Kidney (tissue), 14 donors: ENCODE results near the gene EIF5B. TPM values are rescaled to one million over a fixed set of nuclear protein-coding genes. Genes with fewer than 3 reads are reported as not detected.
"Not testable (repeated sequence)": the region's sequence is repeated elsewhere in the genome, so short reads cannot be mapped to it uniquely, and the experiment has no call there.

ENCODE experiments used
- DNase-seq, 5 donors: peaks; one replicate each; pipeline ENCODE4 v3.0.0-alpha.2; 2013 to 2020
- FAIRE-seq: peaks from 2 replicates; lab custom pipeline; 2012; peaks lifted over from hg19 to GRCh38; lab: Jason Lieb, UNC
- H3K27ac ChIP-seq, 2 donors: one replicate each; pipeline ENCODE4 v1.7.0; 2013; ENCODE audit warnings: low read depth in 2 of 2, low read length in 2 of 2, inconsistent platforms in 1 of 2
- H3K27me3 ChIP-seq: one replicate; pipeline ENCODE4 v1.7.1; 2013; ENCODE audit warnings: low read length, inconsistent platforms; ENCODE audit not compliant: control insufficient read depth, insufficient read depth
- H3K36me3 ChIP-seq, 3 donors: one replicate each; pipeline versions ENCODE4 v1.7.0 to v1.7.1; 2013; ENCODE audit warnings: low read length in 3 of 3, control low read depth in 1 of 3, inconsistent platforms in 1 of 3; ENCODE audit not compliant: insufficient read depth in 3 of 3, control insufficient read depth in 2 of 3
- H3K4me1 ChIP-seq, 3 donors: one replicate each; pipeline versions ENCODE4 v1.7.0 to v1.7.1; 2013; ENCODE audit warnings: low read length in 3 of 3, inconsistent platforms in 1 of 3, low read depth in 1 of 3; ENCODE audit not compliant: control insufficient read depth in 2 of 3, insufficient read depth in 2 of 3
- H3K4me3 ChIP-seq, 3 donors: one replicate each; pipeline versions ENCODE4 v1.7.0 to v1.8.1; 2013; ENCODE audit warnings: low read length in 3 of 3, control low read depth in 1 of 3, inconsistent platforms in 1 of 3
- H3K9ac ChIP-seq, 3 donors: one replicate each; pipeline versions ENCODE4 v1.7.0 to v1.7.1; 2013; ENCODE audit warnings: low read length in 3 of 3, control low read depth in 1 of 3, inconsistent platforms in 1 of 3
- H3K9me3 ChIP-seq, 3 donors: one replicate each; pipeline versions ENCODE4 v1.7.0 to v1.7.1; 2013; ENCODE audit warnings: low read length in 3 of 3, control low read depth in 1 of 3, inconsistent platforms in 1 of 3; ENCODE audit not compliant: control insufficient read depth in 2 of 3, insufficient read depth in 1 of 3
- CTCF ChIP-seq: IDR thresholded peaks from 3 replicates; pipeline ENCODE4 v1.5.1; 2012; ENCODE audit warnings: mild to moderate bottlenecking, moderate library complexity, borderline replicate concordance; ENCODE audit not compliant: insufficient read depth; ENCODE audit errors: extremely low read depth
- intact Hi-C: fragments of 100-400 bp; cut with DNase I; formaldehyde crosslinking; loops from one replicate; pipeline ENCODE4 v1.11.1; 2022
- polyA plus RNA-seq: library from polyadenylated mRNA; stranded (reverse); fragments of 350-450 nt; fragmentation: Illumina TruSeq; extraction: RNeasy Lipid Tissue Mini Kit (QIAGEN cat#74804); gene quantifications from one replicate; pipeline ENCODE4 v1.2.3, GENCODE V29; 2014; ENCODE audit warnings: low read depth, low replicate concordance; ENCODE audit not compliant: insufficient read depth
- total RNA-seq: library from RNA; stranded (reverse); fragmentation: NEBNext Ultra II Directional; extraction: Animal tissue kit (Norgen Biotek cat#: 25700); gene quantifications from one replicate; pipeline ENCODE4 v1.2.1, GENCODE V29; 2021
- donor health status: control.
- donor health status: control.
- donor health status: control.
- donor health status: control.
- donor health status: control.
- donor health status: DM: yes; HTN: yes; CAD: no.
- donor health status: Normal renal cell carcinoma (clear cell type).

Gene EIF5B
- total and polyA plus RNA-seq, 2 donors from 2014 or later, result 36.9 to 39.7 TPM

DNA sequence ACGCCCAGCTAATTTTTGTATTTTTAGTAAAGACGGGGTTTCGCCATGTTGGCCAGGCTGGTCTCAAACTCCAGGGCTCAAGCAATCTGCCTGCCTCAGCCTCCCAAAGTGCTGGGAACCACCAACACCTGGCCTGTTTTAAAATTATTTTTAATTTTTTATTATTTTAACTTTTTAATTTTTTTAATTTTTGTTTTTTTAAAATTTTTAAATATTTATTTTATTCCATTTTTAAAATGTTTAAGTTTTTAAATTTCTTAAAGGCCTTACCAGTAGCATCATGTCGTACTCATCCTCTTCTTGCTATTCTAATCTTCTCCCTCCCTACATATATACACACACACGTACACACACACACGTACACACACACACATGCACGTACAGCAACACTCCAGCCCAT is 37.6 kb upstream of the EIF5B start:
- intact Hi-C loops, result no loop called here
- Histone ChIP-seq H3K4me1 (no peaks in the 10 kb centered on the region), H3K27me3 (no peaks in the 10 kb centered on the region), H3K9ac (no peak overlapping the region), H3K9me3 (no peaks in the 10 kb centered on the region), H3K4me3 (no peak overlapping the region), H3K36me3 (no peaks in the 10 kb centered on the region), H3K27ac (no peak overlapping the region)
- no peak for DNase-seq
- no peak for TF ChIP-seq CTCF
- no peak for FAIRE-seq

GRCh38 chr2:99301097-99301496 is 36.1 kb upstream of the EIF5B start, which contains the start of gene LYG1:
Gene LYG1, minus strand, starts transcription at chr2:99301197. Its CDS starts 5,527 bp downstream, at chr2:99295670.
- intact Hi-C loops, H3K4me3 ChIP-seq, H3K27me3 ChIP-seq, H3K9me3 ChIP-seq, DNase-seq, H3K4me1 ChIP-seq, H3K36me3 ChIP-seq, H3K27ac ChIP-seq, H3K9ac ChIP-seq: not testable (repeated sequence)
- peak; percentile 94 for FAIRE-seq

DNA sequence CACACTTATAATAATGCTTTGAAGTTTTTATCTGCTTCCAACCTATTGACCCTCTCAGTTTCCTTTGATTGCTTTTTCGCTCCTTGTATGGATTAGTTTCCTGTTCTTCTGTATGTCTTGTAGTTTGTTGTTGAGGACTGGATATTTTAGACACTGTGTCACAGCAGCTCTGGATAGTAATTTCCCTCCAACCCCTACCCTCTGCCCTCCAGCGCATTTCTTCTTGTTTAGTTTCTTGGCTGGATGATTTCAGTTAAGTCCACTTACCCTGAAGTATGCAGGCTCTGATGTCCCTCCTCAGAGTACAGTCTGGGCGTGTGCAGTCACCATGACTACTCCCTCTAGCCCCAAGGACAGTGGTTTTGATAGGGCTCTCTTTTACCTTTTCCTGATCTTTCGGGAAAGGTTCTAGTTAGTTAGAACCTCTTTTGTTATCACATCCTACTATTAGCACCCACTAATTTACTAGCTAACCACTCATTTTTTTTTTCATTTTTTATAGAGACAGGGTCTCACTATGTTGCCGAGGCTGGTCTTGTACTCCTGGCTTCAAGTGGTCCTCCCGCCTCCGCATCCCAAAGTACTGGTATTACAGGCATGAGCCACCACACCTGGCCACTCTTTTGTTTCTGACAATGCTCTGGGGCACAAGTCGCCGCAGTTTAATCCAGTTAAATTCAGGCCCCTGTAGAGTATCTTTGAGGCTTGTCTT is 19.9 kb upstream of the EIF5B start:
- Histone ChIP-seq H3K9me3 (no peaks in the 10 kb centered on the region), H3K9ac (no peak overlapping the region), H3K27ac (no peak overlapping the region), H3K4me3 (no peak overlapping the region), H3K4me1 (no peaks in the 10 kb centered on the region), H3K36me3 (peaks cover 0 to 13% (median 2%) of the 10 kb centered on the region in 3 donors), H3K27me3 (no peaks in the 10 kb centered on the region)
- DNase-seq (peak in 2 of 5 donors; percentile 1 to 10), FAIRE-seq (no peak)
- intact Hi-C loops, result no loop called here
- TF ChIP-seq CTCF, result no peak

DNA sequence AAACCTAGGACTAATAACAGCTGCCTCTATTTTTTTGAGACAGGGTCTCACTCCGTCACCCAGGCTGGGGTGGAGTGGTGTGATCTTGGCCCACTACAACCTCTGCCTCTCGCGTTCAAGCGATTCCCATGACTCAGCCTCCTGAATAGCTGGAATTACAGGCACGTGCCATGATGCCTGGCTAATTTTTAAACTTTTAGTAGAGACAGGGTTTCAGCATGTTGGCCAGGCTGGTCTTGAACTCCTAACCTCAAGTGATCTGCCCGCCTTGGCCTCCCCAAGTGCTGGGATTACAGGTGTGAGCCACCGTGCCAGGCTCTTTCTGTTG is 19.4 kb upstream of the EIF5B start:
- DNase-seq, intact Hi-C loops, H3K27me3 ChIP-seq, H3K9ac ChIP-seq, FAIRE-seq, H3K4me1 ChIP-seq, H3K27ac ChIP-seq, H3K9me3 ChIP-seq, H3K4me3 ChIP-seq: not testable (repeated sequence)
- peaks cover 0 to 13% (median 2%) of the 10 kb centered on the region in 3 donors for H3K36me3 ChIP-seq
